ENCODE results near the gene ADAMTSL1.

The ADAMTSL1 gene

GRCh38 chr9:18911714-18912342, 437.9 kb downstream of the ADAMTSL1 start (continued):
- TF ChIP-seq ZBTB44 (tag by site-specific recombination; IDR thresholded peaks at IDR 0.05) (no peak), PBX3 (CRISPR knock-in tag; IDR thresholded peaks at IDR 0.05) (no peak), ZNF169 (tag by site-specific recombination; IDR thresholded peaks at IDR 0.05) (no peak), ZNF473 (tag by site-specific recombination; IDR thresholded peaks at IDR 0.05) (no peak), ZNF837 (tag by site-specific recombination; IDR thresholded peaks at IDR 0.05) (no peak), INSM2 (tag by site-specific recombination; IDR thresholded peaks at IDR 0.05) (no peak), PRDM6 (tag by site-specific recombination; IDR thresholded peaks at IDR 0.05) (no peak), ZNF571 (tag by site-specific recombination; IDR thresholded peaks at IDR 0.05) (no peak), KLF10 (tag by site-specific recombination; IDR thresholded peaks at IDR 0.05) (no peak), ZNF530 (tag by site-specific recombination; IDR thresholded peaks at IDR 0.05; ENCODE audit: low read depth) (no peak), ZNF701 (tag by site-specific recombination; IDR thresholded peaks at IDR 0.05) (no peak), ZNF514 (tag by site-specific recombination; IDR thresholded peaks at IDR 0.05) (no peak), ZBTB10 (tag by site-specific recombination; IDR thresholded peaks at IDR 0.05) (no peak)

GRCh38 chr9:18920141-18921084, 446.5 kb downstream of the ADAMTSL1 start:
- CTCF ChIA-PET = no interaction called here
- Histone ChIP-seq H3K27ac (ENCODE audit: extremely low read depth, low read depth, low read length) (no peak overlapping the region), H3K36me3 (ENCODE audit: control insufficient read depth in 2 of 2, insufficient read depth in 1 of 2, low read length in 2 of 2) (no peaks in the 10 kb centered on the region), H3K9me3 (ENCODE audit: control insufficient read depth, insufficient read depth, low read depth, low read length) (no peaks in the 10 kb centered on the region), H3K4me3 (ENCODE audit: low read depth, low read length) (no peak overlapping the region), H3K4me1 (ENCODE audit: control insufficient read depth, insufficient read depth, low read length) (no peaks in the 10 kb centered on the region)
- TF ChIP-seq ZNF239 (tag by site-specific recombination; IDR thresholded peaks at IDR 0.05) = no peak
- no peak for TF ChIP-seq ZEB2 (tag by site-specific recombination; IDR thresholded peaks at IDR 0.05)
- no peak for TF ChIP-seq ZNF792 (tag by site-specific recombination; IDR thresholded peaks at IDR 0.05)
- TF ChIP-seq PRDM10 (tag by site-specific recombination; IDR thresholded peaks at IDR 0.05) = no peak
- TF ChIP-seq KLF16 (tag by site-specific recombination; IDR thresholded peaks at IDR 0.05) = no peak
- TF ChIP-seq ZNF670 (tag by site-specific recombination; IDR thresholded peaks at IDR 0.05; ENCODE audit: low read depth) = no peak
- no peak for TF ChIP-seq ZNF2 (tag by site-specific recombination; IDR thresholded peaks at IDR 0.05)
- TF ChIP-seq ZNF433 (tag by site-specific recombination; IDR thresholded peaks at IDR 0.05; ENCODE audit: low read depth) = no peak
- no peak for TF ChIP-seq ZNF266 (tag by site-specific recombination; IDR thresholded peaks at IDR 0.05; ENCODE audit: low read depth)
- POLR2A ChIA-PET = no interaction called here
